ENCODE measurements around the gene VSIG2. TPM values are rescaled to one million over a fixed set of nuclear protein-coding genes. Genes with fewer than 3 reads are reported as not detected.

VSIG2 gene
- total RNA-seq, 1 donor from 2014 or later, result 0.20 TPM

DNA sequence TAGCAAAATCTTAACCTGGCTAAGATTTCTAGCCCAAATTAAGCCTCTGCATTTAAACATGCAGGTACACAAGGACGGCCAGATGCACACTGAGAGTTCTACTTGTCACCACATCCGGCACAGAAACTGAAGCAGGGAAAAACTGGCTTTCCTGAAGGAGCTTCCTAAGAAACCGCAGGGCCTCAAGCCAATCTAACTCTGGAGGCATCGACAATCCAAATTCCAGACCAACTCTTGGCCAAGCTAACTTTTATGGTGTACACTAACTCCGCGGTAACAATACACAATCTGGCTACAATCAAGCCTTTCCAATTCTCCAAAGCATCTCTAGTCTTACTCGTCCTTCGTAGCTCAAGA lies 46.9 kb upstream of the VSIG2 start:
- Mint-ChIP-seq H3K4me3 (peak overlapping the region; percentile 92), H3K27ac (peak overlapping the region; percentile 87), H3K9me3 (no peaks in the 10 kb centered on the region), H3K4me1 (peaks cover 26% of the 10 kb centered on the region), H3K36me3 (ENCODE audit: low read depth) (peaks cover 2% of the 10 kb centered on the region), H3K27me3 (no peaks in the 10 kb centered on the region)
- ATAC-seq (ENCODE audit: low read depth), result no peak
- no peak for DNase-seq
- CTCF ChIA-PET, result interaction anchor here (0.9 to 3.7 kb wide), 8 partner anchors 35 to 155 kb away, joined by 3 to 10 read pairs (median 4); partner anchors contain the start of genes SIAE and SPA17
- TF ChIP-seq, protein P1, sequence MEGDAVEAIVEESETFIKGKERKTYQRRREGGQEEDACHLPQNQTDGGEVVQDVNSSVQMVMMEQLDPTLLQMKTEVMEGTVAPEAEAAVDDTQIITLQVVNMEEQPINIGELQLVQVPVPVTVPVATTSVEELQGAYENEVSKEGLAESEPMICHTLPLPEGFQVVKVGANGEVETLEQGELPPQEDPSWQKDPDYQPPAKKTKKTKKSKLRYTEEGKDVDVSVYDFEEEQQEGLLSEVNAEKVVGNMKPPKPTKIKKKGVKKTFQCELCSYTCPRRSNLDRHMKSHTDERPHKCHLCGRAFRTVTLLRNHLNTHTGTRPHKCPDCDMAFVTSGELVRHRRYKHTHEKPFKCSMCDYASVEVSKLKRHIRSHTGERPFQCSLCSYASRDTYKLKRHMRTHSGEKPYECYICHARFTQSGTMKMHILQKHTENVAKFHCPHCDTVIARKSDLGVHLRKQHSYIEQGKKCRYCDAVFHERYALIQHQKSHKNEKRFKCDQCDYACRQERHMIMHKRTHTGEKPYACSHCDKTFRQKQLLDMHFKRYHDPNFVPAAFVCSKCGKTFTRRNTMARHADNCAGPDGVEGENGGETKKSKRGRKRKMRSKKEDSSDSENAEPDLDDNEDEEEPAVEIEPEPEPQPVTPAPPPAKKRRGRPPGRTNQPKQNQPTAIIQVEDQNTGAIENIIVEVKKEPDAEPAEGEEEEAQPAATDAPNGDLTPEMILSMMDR (IDR thresholded peaks at IDR 0.05), result no peak
- POLR2A ChIA-PET, result interaction anchor here (1.0 to 2.1 kb wide), 3 partner anchors 9 to 177 kb away, joined by 3 to 6 read pairs (median 4); partner anchors contain the start of genes SIAE, SPA17 and TBRG1
- intact Hi-C loops (cut with micrococcal nuclease), result no loop called here

DNA sequence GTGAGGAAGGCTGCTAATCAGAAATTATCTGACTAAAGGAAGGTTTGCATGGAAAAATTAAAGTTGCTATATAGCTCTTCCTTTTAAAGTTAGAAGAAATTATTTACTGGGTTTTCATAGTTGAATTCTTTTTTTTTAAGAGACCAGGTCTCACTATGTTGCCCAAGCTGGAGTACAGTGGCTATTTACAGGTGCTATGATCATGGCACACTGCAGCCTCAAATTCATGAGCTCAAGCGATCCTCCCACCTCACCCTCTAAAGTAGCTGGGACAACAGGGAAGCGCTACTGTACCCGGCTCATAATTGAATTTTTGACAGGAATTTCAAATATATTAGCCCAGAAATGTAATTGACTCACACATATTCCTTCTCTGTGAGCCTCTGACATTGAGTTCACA lies 44.3 kb upstream of the VSIG2 start:
- intact Hi-C loops (cut with micrococcal nuclease), result no loop called here

DNA sequence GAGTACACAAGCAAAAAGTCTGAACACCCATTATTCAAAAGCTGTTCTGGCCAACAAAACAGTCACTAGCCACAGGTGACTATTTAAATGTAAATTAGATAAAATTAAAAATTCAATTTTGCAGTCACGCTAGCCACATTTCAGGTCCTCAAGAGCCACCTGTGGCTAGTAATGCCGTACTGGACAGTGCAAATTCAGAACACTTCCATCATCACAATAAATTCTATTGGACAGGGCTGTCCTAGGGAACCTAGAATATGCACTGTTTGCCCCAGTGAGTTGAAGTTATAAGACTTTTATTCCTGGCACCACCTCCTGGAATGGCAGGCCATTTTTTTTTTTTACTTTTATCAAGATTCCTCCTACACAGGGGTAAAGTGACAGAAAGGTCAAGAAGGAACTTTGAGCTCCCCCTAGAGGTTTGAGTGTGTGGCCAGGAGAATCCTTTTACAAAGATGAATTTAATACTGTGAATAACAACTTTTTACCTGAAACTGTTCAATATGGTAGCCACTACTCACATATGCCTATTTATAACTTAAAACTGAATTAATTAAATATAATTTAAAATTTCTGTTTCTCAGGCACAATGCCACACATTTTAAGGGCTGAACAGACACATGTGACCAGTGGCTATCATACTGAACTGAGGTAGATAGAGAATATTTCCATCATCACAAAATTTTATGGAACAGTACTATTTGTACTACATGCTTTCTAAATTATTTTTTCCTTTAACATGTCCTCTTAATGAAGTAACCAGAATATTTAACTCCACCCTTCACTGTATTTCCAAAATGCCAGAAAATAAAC lies 41.6 kb upstream of the VSIG2 start:
- ChIA-PET CTCF (interaction anchor here (0.7 to 3.4 kb wide), 18 partner anchors 8 to 169 kb away, joined by 3 to 33 read pairs (median 3); partner anchors contain the start of genes ESAM, SIAE and SPA17), POLR2A (interaction anchor here (0.7 kb wide), 1 partner anchor 148 kb away, joined by 3 read pairs; no protein-coding TSS in a partner anchor)
- ATAC-seq (ENCODE audit: low read depth), result peak; percentile 60
- H3K27ac Mint-ChIP-seq, result no peak overlapping the region
- no peaks in the 10 kb centered on the region for H3K36me3 Mint-ChIP-seq (ENCODE audit: low read depth)
- no peaks in the 10 kb centered on the region for H3K27me3 Mint-ChIP-seq
- peaks cover 23% of the 10 kb centered on the region for H3K4me1 Mint-ChIP-seq
- TF ChIP-seq, protein P1 (IDR thresholded peaks at IDR 0.05), result peak; percentile 31
- no peaks in the 10 kb centered on the region for H3K9me3 Mint-ChIP-seq
- H3K4me3 Mint-ChIP-seq, result no peak overlapping the region
- no peak for DNase-seq
- intact Hi-C loops (cut with micrococcal nuclease), result loop anchor here (1.0 kb wide), 2 partner anchors 30 to 124 kb away; no protein-coding TSS in a partner anchor

More for the DNA sequence above, 44.3 kb upstream of the VSIG2 start:
- ChIA-PET CTCF (interaction anchor here (1.6 to 3.7 kb wide), 3 partner anchors 33 to 127 kb away, joined by 5 to 24 read pairs (median 10); partner anchors contain the start of gene ESAM), POLR2A (no interaction called here)
- DNase-seq (no peak), ATAC-seq (ENCODE audit: low read depth) (no peak)
- TF ChIP-seq, protein P1 (IDR thresholded peaks at IDR 0.05), result no peak
- peaks cover 35% of the 10 kb centered on the region for H3K4me1 Mint-ChIP-seq
- no peaks in the 10 kb centered on the region for H3K9me3 Mint-ChIP-seq
- no peak overlapping the region for H3K4me3 Mint-ChIP-seq
- H3K36me3 Mint-ChIP-seq (ENCODE audit: low read depth), result peaks cover 2% of the 10 kb centered on the region
- no peaks in the 10 kb centered on the region for H3K27me3 Mint-ChIP-seq
- H3K27ac Mint-ChIP-seq, result no peak overlapping the region

DNA sequence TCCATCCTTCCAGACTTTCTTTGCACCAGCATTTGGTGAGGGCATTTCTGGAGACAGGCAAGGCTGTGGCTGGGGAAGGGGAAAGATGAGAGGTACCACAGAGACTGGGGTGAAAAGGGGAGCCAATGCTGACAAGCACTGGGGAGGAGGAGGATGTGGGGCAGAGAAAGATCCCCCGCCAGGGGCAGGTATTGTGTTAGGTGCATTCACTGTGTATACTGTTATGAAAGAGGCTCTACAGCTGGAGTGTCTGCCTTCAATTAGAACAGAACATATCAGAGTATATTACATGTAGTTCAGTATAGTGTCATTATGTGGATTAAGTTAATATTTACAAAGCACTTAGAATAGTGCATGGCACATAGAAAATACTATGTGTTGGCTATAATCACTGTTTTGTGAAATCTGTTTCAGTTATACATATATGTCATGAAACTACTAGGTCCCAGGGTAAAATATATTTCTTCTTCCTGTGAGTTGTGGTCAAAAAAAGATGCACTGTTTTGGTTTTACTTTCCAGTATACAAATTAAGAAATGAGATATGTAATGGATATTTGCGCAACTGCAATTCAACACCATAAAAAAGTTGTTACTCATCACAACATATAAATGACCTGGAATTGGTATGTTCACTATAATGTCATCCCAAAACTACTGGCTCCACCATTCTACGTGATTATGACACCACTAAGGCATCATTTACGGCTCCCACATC lies 39.7 kb upstream of the VSIG2 start:
- no peak overlapping the region for H3K4me3 Mint-ChIP-seq
- H3K27me3 Mint-ChIP-seq, result no peaks in the 10 kb centered on the region
- peaks cover 14% of the 10 kb centered on the region for H3K4me1 Mint-ChIP-seq

More for the DNA sequence above, 39.7 kb upstream of the VSIG2 start:
- ChIA-PET CTCF (interaction anchor here (1.0 kb wide), 1 partner anchor 124 kb away, joined by 3 read pairs; no protein-coding TSS in a partner anchor), POLR2A (no interaction called here)
- DNase-seq (no peak), ATAC-seq (ENCODE audit: low read depth) (no peak)
- intact Hi-C loops (cut with micrococcal nuclease), result no loop called here
- TF ChIP-seq, protein P1 (IDR thresholded peaks at IDR 0.05), result no peak
- no peaks in the 10 kb centered on the region for H3K9me3 Mint-ChIP-seq
- H3K36me3 Mint-ChIP-seq (ENCODE audit: low read depth), result no peaks in the 10 kb centered on the region
- H3K27ac Mint-ChIP-seq, result no peak overlapping the region

All from activated B cell treated with CpG ODN at 0.5 μM for 24 hours (primary cell).